Body of pancreas (tissue), 4 donors: ENCODE results near the gene CLIP4. TPM values are rescaled to one million over a fixed set of nuclear protein-coding genes. Genes with fewer than 3 reads are reported as not detected.

Experiments used
- ATAC-seq: fragments of 150-250 bp; one replicate; pipeline ENCODE4 v1.9.1; 2016
- DNase-seq, 4 donors: peaks; one replicate each; pipeline ENCODE4 v3.0.0-alpha.2; 2019
- H3K27ac ChIP-seq, 4 donors: fragments of 200-600 bp; sonication (generic); 1 replicate in 3 of 4; 2 replicates in 1 of 4; pipeline versions ENCODE4 v1.5.1 to v1.6.1; 2016 to 2019; ENCODE audit warnings: mild to moderate bottlenecking in 1 of 4, mixed read lengths in 1 of 4, moderate library complexity in 1 of 4
- H3K27me3 ChIP-seq, 2 donors: fragments of 200-600 bp; sonication (generic); one replicate each; pipeline ENCODE4 v1.6.0; 2016; ENCODE audit warnings: mild to moderate bottlenecking in 1 of 2
- H3K36me3 ChIP-seq, 2 donors: fragments of 200-600 bp; sonication (generic); replicated peaks in 1 of 2; 2 replicates each; pipeline ENCODE4 v1.5.1; 2016; ENCODE audit warnings: low read depth in 2 of 2; ENCODE audit not compliant: insufficient read depth in 1 of 2
- H3K4me1 ChIP-seq: fragments of 200-600 bp; sonication (generic); one replicate; pipeline ENCODE4 v1.6.0; 2016
- H3K4me3 ChIP-seq, 2 donors: fragments of 200-600 bp; sonication (generic); 1 replicate in 1 of 2; 2 replicates in 1 of 2; pipeline ENCODE4 v1.5.1; 2016 to 2019
- H3K9me3 ChIP-seq, 3 donors: fragments of 200-600 bp; sonication (generic); 1 replicate in 2 of 3; 2 replicates in 1 of 3; pipeline ENCODE4 v1.5.1; 2016
- POLR2A ChIP-seq, 3 donors: fragments of 450-650 bp; IDR thresholded peaks; one replicate each; pipeline ENCODE4 v1.6.1; 2016; ENCODE audit warnings: antibody characterized with exemption in 3 of 3, mild to moderate bottlenecking in 2 of 3
- WGBS, 2 donors: methylation state at CpG; one replicate each; pipeline ENCODE4 v1.1.5; 2017; 5-methylcytosine and 5-hydroxymethylcytosine counted together
- intact Hi-C: fragments of 100-400 bp; cut with DNase I; formaldehyde crosslinking; loops from one replicate; pipeline ENCODE4 v1.15.1; 2023
- total RNA-seq, 2 donors: library from RNA; depleted of rRNA; stranded (reverse); fragments of >200 nt; gene quantifications; one replicate each; pipeline ENCODE4 v1.1.0, GENCODE V29; 2016
- TF ChIP-seq, protein P1 (sequence below), 7 experiments: fragments of 450-650 bp in 4 of 7; fragments of 200-600 bp in 3 of 7; sonication (generic) in 3 of 7; IDR thresholded peaks; one replicate each; pipeline ENCODE4 v1.5.1; 2016 to 2019; ENCODE audit warnings: antibody characterized with exemption in 7 of 7

The CLIP4 gene
- total RNA-seq, 2 donors from 2014 or later: 17.5 to 19.7 TPM

DNA sequence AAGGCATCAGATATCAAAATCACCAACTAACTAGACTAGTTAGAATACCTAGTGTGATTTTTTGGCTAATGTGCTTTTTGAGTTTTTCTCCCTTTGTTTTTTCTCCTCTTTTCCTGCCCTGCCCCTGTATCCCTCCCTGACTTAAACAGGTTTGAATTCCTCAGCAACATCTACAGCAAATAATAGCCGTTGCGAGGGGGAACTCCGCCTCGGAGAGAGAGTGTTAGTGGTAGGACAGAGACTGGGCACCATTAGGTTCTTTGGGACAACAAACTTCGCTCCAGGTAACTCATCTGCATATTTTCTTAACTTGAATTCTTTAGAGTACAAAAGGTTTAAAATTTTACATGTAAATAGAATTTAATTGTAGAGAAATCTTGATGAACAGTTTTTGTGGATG lies 45.0 kb downstream of the CLIP4 start:
- H3K4me3 ChIP-seq: no peak overlapping the region
- intact Hi-C loops: no loop called here
- H3K36me3 ChIP-seq: peaks cover 0 to 5% of the 10 kb centered on the region in 2 donors
- WGBS, 2 donors: 87 to 88% methylated on average over 5 of the region's 5 CpGs
- no peaks in the 10 kb centered on the region for H3K4me1 ChIP-seq
- no peak for DNase-seq
- no peaks in the 10 kb centered on the region for H3K9me3 ChIP-seq
- TF ChIP-seq, protein P1, sequence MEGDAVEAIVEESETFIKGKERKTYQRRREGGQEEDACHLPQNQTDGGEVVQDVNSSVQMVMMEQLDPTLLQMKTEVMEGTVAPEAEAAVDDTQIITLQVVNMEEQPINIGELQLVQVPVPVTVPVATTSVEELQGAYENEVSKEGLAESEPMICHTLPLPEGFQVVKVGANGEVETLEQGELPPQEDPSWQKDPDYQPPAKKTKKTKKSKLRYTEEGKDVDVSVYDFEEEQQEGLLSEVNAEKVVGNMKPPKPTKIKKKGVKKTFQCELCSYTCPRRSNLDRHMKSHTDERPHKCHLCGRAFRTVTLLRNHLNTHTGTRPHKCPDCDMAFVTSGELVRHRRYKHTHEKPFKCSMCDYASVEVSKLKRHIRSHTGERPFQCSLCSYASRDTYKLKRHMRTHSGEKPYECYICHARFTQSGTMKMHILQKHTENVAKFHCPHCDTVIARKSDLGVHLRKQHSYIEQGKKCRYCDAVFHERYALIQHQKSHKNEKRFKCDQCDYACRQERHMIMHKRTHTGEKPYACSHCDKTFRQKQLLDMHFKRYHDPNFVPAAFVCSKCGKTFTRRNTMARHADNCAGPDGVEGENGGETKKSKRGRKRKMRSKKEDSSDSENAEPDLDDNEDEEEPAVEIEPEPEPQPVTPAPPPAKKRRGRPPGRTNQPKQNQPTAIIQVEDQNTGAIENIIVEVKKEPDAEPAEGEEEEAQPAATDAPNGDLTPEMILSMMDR (IDR thresholded peaks at IDR 0.05): no peak
- TF ChIP-seq POLR2A (IDR thresholded peaks at IDR 0.05): no peak
- H3K27me3 ChIP-seq: no peaks in the 10 kb centered on the region
- ATAC-seq: no peak
- no peak overlapping the region for H3K27ac ChIP-seq

DNA sequence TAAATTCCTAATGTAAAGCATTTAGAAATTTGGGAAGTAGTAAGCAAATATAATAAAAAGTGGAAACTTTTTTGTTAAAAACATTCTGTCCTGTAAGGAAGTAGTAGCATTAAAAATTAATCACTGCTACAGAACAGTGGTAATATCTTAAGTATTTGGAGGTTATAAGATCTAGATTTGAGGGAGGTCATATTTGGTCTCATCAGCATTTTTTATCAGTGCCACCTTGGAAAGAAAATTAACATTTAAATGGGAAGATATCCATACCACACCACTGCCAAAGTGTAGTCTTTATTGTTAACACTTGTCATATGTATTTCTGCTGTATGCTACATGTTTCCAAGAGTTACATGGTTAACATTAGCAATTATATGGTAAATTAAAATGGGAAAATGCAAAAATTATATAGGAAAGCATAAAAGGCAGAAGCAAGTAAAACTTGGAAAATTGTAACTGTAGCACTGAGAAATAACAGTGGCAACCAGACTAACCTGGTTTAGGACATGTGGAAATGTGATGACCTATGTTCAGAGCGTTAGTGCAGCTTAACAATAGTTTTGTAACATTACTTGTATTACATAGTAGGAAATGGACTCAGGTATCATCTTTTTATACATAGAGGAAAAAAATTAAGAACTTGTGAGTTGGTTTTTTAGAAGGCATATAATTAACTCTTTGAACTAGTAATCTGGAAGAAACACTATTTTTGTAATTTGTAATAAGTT lies 47.2 kb downstream of the CLIP4 start:
- H3K27ac ChIP-seq: no peak overlapping the region
- DNase-seq: no peak
- no peaks in the 10 kb centered on the region for H3K4me1 ChIP-seq
- ATAC-seq: no peak
- 83 to 92% methylated on average over 1 of the region's 1 CpG for WGBS, 2 donors
- TF ChIP-seq POLR2A (IDR thresholded peaks at IDR 0.05): no peak
- TF ChIP-seq, protein P1 (IDR thresholded peaks at IDR 0.05): no peak
- no peaks in the 10 kb centered on the region for H3K27me3 ChIP-seq
- intact Hi-C loops: no loop called here
- no peaks in the 10 kb centered on the region for H3K9me3 ChIP-seq
- H3K4me3 ChIP-seq: no peak overlapping the region
- H3K36me3 ChIP-seq: peaks cover 0 to 6% of the 10 kb centered on the region in 2 donors

DNA sequence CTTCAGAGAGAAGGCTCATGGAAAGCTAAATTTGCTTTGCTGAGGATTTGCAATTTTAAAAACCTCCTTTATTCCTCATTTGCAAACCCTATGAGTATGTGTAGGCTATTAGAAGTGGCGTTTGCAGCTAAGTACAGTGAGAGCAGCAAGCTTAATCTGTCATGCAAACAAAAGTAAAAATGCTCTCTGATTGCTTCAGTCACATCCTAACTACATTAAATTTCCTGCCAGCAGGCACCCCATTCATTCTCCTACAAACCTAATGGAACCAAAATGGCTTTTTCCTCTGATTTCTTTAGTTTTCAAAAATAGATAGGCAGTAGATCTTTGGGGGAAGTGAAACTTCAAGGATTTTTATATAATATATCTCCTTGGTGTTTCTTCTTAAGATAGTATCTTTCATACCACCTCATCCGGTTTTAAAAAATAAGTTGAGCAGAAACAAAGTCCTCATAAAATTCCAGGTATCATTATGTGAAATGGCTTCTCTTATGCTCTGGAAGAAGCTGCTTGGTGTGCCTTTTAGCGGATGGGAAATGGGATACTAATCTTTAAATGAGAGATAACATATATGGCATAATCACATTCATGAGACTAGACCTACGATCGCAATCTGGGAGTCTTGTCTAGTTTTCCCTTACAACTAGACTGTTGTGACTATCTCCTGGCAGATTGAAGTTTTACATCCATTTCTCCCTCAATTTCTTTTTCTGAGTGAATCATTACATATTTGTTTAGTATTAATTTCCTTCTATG lies 49.1 kb downstream of the CLIP4 start:
- Histone ChIP-seq H3K27me3 (no peaks in the 10 kb centered on the region), H3K4me3 (no peak overlapping the region), H3K9me3 (no peaks in the 10 kb centered on the region), H3K27ac (no peak overlapping the region), H3K4me1 (no peaks in the 10 kb centered on the region), H3K36me3 (peaks cover 0 to 8% of the 10 kb centered on the region in 2 donors)
- DNase-seq (no peak), ATAC-seq (no peak)
- TF ChIP-seq, protein P1 (IDR thresholded peaks at IDR 0.05): no peak
- TF ChIP-seq POLR2A (IDR thresholded peaks at IDR 0.05): no peak
- intact Hi-C loops: no loop called here
- 87 to 88% methylated on average over 5 of the region's 5 CpGs for WGBS, 2 donors

DNA sequence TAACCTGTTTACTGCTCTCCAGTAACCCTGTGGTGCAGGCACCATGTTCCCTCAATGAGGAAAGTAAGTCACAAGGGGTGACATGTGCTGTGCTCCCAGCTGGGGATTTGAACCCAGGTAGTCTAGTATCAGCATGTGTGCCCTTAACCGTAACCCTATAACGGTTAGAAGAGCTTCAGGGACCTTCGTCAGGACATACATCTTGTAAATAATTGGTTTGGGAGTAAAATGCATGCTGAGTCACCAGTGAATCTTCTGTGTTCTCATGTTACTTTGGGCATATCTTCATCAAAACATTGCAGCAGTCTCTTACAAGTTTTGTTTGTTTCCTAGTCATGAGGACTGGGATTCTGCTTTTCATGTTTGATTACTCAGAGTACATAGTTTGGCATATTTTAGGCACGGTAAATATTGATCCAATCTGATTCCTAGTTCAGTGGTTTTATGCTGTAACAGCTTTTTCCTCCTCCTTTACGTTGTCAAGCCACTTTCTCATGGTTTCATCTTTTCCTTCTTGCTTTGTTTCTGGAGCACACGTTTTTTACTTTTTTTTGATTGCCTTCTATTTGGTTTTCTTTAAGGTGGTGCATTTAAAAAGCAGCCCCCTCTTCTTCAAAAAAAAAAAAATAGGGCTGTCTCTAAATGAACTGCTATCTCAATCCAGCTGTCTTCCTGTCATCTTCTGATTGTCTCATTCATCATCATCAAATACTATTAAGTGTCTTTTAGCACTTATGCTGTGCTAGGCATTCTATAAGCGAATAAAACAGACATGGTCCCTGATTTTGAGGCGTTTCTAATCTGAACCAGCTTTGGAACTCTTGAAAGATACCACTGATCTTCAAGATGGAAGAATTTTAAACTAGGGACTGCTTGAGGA lies 50.4 kb downstream of the CLIP4 start:
- Histone ChIP-seq H3K27me3 (no peaks in the 10 kb centered on the region), H3K36me3 (peaks cover 0 to 8% of the 10 kb centered on the region in 2 donors), H3K27ac (no peak overlapping the region), H3K4me1 (no peaks in the 10 kb centered on the region), H3K4me3 (no peak overlapping the region), H3K9me3 (no peaks in the 10 kb centered on the region)
- 52 to 57% methylated on average over 8 of the region's 8 CpGs for WGBS, 2 donors
- no peak for TF ChIP-seq POLR2A (IDR thresholded peaks at IDR 0.05)
- TF ChIP-seq, protein P1 (IDR thresholded peaks at IDR 0.05): no peak
- ATAC-seq (no peak), DNase-seq (no peak)
- intact Hi-C loops: no loop called here
